Measurements from ENCODE around the gene GNPTAB. TPM values are rescaled to one million over a fixed set of nuclear protein-coding genes. Genes with fewer than 3 reads are reported as not detected.

GNPTAB gene
- total and polyA plus RNA-seq, 2 of the 8 experiments (the other 6 are each of a cell fraction or from before 2014, with no cell fraction given): 21.5 to 51.3 TPM

DNA sequence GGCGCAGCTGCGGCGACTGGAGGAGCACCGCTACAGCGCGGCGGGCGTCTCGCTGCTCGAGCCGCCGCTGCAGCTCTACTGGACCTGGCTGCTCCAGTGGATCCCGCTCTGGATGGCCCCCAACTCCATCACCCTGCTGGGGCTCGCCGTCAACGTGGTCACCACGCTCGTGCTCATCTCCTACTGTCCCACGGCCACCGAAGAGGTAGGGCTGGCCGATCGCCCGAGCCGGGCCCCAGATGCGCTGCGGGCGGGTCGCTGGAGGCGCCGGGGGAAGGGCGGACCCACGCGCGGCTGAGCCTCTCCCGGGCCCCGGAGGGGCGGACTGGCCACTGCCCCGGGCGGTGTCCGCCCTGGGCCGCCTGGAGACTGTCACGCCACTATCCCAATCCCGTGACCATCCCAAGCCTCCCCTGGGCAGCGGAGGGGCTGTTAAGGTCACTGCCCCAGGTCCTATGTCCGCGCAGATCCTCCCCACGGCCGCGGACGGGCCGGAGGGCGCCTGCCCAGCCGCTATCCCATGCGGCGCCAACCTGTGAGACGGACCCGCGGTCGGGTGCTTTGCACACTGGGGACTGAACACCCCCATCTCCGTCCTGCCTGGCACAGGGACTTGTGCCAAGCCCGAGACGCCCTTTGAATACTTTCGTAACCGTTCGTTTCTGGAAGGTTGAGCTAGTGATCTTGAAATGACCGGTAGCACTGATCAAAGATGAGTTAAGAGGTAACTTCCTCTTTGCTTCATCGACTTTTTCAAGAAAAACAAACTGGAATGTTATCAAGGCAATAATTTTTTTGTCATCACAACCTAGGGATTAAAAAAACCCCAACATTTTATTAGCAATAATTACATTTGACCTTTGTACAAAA is 132.6 kb downstream of the GNPTAB start:
- H2BK120ac ChIP-seq (replicated peaks; ENCODE audit: low read depth, low read length): no peak overlapping the region
- H4K8ac ChIP-seq (ENCODE audit: extremely low read depth, insufficient read depth, low read length): peak overlapping the region; percentile 97; the same call in 1 of the 2 replicates
- peak overlapping the region; percentile 55 to 88 (median 82); a peak in 6 of 7 replicates for H3K9ac ChIP-seq (replicated peaks in 1 of 4; ENCODE audit: extremely low read depth in 1 of 4, low read depth in 3 of 4, low read length in 3 of 4)
- peak overlapping the region; percentile 62 to 87 (median 66) for H3K4me3 ChIP-seq (ENCODE audit: extremely low read depth in 1 of 4, insufficient read depth in 2 of 4, low read depth in 3 of 4, low read length in 4 of 4)
- no peak overlapping the region for H2BK20ac ChIP-seq (ENCODE audit: low read length)
- no peaks in the 10 kb centered on the region for H3K9me3 ChIP-seq (ENCODE audit: insufficient read depth in 2 of 2, low read depth in 1 of 2, low read length in 1 of 2)
- peaks cover 2 to 4% (median 3%) of the 10 kb centered on the region in 4 experiments; a peak in 4 of 7 replicates for H3K4me1 ChIP-seq (replicated peaks in 1 of 4; ENCODE audit: control insufficient read depth in 3 of 4, insufficient read depth in 4 of 4, low read length in 3 of 4)
- ChIA-PET CTCF (ENCODE audit: partially characterized antibody) (interaction anchor here (0.6 to 1.4 kb wide), 3 partner anchors 10 to 56 kb away, joined by 3 to 4 read pairs (median 3); no protein-coding TSS in a partner anchor), POLR2A (ENCODE audit: partially characterized antibody) (interaction anchor here (0.8 kb wide), 1 partner anchor 161 kb away, joined by 3 read pairs; no protein-coding TSS in a partner anchor)
- H3K56ac ChIP-seq (replicated peaks; ENCODE audit: insufficient read length, low read depth, low read length): no peak overlapping the region
- H3K4ac ChIP-seq (replicated peaks; ENCODE audit: insufficient read length, low read depth, low read length): peak overlapping the region; percentile 61
- no peak overlapping the region for H3K18ac ChIP-seq (ENCODE audit: extremely low read depth, low read length)
- H2AK5ac ChIP-seq (ENCODE audit: low read depth, low read length): no peak overlapping the region
- no peak overlapping the region for H2BK15ac ChIP-seq (ENCODE audit: low read length)
- peaks cover 2 to 18% (median 12%) of the 10 kb centered on the region in 4 experiments for H3K27me3 ChIP-seq (replicated peaks in 1 of 4; ENCODE audit: control insufficient read depth in 3 of 4, extremely low read depth in 1 of 4, insufficient read depth in 3 of 4, low read length in 3 of 4)
- no peak overlapping the region for H2BK5ac ChIP-seq (ENCODE audit: low read depth, low read length)
- WGBS, 2 experiments (ENCODE audit: extremely low coverage in 1 of 2, insufficient coverage in 1 of 2, insufficient read length in 1 of 2, insufficient replicate concordance in 2 of 2, low coverage in 1 of 2, low lambda C conversion rate in 2 of 2, missing lambda C conversion rate in 1 of 2): 5% methylated on average over 48 of the region's 67 CpGs; no CpG with 5 or more reads in 1 of the 2 experiments
- peak overlapping the region; percentile 86 to 89 for H3K4me2 ChIP-seq (ENCODE audit: insufficient read depth in 1 of 2, low read depth in 2 of 2, low read length in 2 of 2)
- 0 out of 2 replicates have a peak overlapping the region, but pooled peaks have one; percentile 79 for H2AFZ ChIP-seq (ENCODE audit: low read length)
- FAIRE-seq (no peak), DNase-seq (ENCODE audit: low read depth in 1 of 2, low spot score in 2 of 2) (no peak)
- H3K23me2 ChIP-seq (ENCODE audit: low read depth, low read length): peaks cover 11% of the 10 kb centered on the region; the same call in 1 of the 2 replicates
- H3K14ac ChIP-seq (ENCODE audit: insufficient read length): no peak overlapping the region
- no peaks in the 10 kb centered on the region for H3K36me3 ChIP-seq (ENCODE audit: control insufficient read depth in 2 of 4, insufficient read depth in 4 of 4, low read length in 3 of 4)
- H4K91ac ChIP-seq (replicated peaks; ENCODE audit: insufficient read length, low read length): no peak overlapping the region
- H4K5ac ChIP-seq (ENCODE audit: insufficient read length, low read depth, low read length): no peak overlapping the region
- H2BK12ac ChIP-seq (ENCODE audit: low read depth, low read length): no peak overlapping the region
- no peak overlapping the region for H3K23ac ChIP-seq (ENCODE audit: insufficient read length)
- 0 out of 4 replicates have a peak, but pooled peaks cover 0 to 10% of the 10 kb centered on the region in 2 experiments for H3K79me2 ChIP-seq (ENCODE audit: control insufficient read depth in 1 of 2, insufficient read depth in 2 of 2, low read length in 2 of 2)
- H4K20me1 ChIP-seq (replicated peaks in 1 of 2; ENCODE audit: control insufficient read depth in 1 of 2, insufficient read depth in 2 of 2, low read length in 2 of 2): no peaks in the 10 kb centered on the region
- no peak overlapping the region for H3K27ac ChIP-seq (ENCODE audit: low read depth, low read length)
- no peaks in the 10 kb centered on the region for H3K79me1 ChIP-seq (ENCODE audit: low read depth, low read length)
- TF ChIP-seq RAD21 (IDR thresholded peaks at IDR 0.05 in 1 of 2, conservative IDR thresholded peaks at IDR 0.05 in 1 of 2; ENCODE audit: low read depth in 2 of 2, low read length in 2 of 2): no peak
- TF ChIP-seq, protein P1, sequence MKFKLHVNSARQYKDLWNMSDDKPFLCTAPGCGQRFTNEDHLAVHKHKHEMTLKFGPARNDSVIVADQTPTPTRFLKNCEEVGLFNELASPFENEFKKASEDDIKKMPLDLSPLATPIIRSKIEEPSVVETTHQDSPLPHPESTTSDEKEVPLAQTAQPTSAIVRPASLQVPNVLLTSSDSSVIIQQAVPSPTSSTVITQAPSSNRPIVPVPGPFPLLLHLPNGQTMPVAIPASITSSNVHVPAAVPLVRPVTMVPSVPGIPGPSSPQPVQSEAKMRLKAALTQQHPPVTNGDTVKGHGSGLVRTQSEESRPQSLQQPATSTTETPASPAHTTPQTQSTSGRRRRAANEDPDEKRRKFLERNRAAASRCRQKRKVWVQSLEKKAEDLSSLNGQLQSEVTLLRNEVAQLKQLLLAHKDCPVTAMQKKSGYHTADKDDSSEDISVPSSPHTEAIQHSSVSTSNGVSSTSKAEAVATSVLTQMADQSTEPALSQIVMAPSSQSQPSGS (IDR thresholded peaks at IDR 0.05; ENCODE audit: low read length): no peak
- TF ChIP-seq RBBP5 (IDR thresholded peaks at IDR 0.05; ENCODE audit: borderline replicate concordance, low read depth, low read length): no peak
- TF ChIP-seq HDAC6 (IDR thresholded peaks at IDR 0.05; ENCODE audit: low read depth, low read length): no peak
- no peak for TF ChIP-seq CHD1 (IDR thresholded peaks at IDR 0.05; ENCODE audit: low read depth, low read length)
- TF ChIP-seq SRF (IDR thresholded peaks at IDR 0.05; ENCODE audit: low read depth, low read length): no peak
- TF ChIP-seq, protein P2, sequence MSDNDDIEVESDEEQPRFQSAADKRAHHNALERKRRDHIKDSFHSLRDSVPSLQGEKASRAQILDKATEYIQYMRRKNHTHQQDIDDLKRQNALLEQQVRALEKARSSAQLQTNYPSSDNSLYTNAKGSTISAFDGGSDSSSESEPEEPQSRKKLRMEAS (IDR thresholded peaks at IDR 0.05): peak; percentile 18; the same call in 1 of the 2 replicates
- no peak for TF ChIP-seq EZH2 (IDR thresholded peaks at IDR 0.05; ENCODE audit: low read depth, low read length, severe bottlenecking)
